A172 (cell line): Measurements from ENCODE around the gene ATOH7. TPM values are rescaled to one million over a fixed set of nuclear protein-coding genes. Genes with fewer than 3 reads are reported as not detected.
"Not testable (repeated sequence)": the region's sequence is repeated elsewhere in the genome, so short reads cannot be mapped to it uniquely, and the experiment has no call there.

ENCODE experiments used
- DNase-seq: peaks from one replicate; pipeline ENCODE4 v3.0.0-alpha.2; 2015; ENCODE audit warnings: low spot score
- total RNA-seq: library from RNA; depleted of rRNA; stranded (reverse); fragments of >200 nt; shearing (Covaris generic); gene quantifications from 2 replicates; pipeline ENCODE4 v1.2.3, GENCODE V29; 2014; rRNA removed

Gene ATOH7
- total RNA-seq: not detected in 2 replicates

DNA sequence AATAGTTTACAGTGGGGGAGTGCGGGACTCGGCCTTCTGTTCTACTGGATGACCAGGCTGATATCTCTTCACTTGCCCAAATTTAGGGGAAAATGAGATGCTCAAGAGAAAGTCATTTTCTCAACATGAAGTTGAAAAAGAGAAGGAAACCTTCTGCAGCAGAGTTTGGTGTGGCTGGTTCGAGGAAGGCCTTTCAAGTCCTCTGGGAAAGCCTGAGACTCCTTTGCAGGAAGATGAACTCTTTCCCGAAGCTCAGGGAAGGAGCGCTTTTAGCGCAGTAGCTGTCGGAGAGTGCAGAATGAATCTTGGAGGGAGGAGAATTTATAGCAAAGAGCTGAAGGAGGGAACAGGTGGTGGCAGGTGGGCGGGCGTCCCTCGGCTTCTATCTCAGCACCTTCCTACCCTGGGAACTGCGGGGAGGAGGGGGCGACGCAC is at the start of gene ATOH7:
Gene ATOH7, minus strand, starts transcription at position 297 of the 435 bp plus-strand sequence. CDS start 436 bp downstream, outside the sequence.
- no peak for DNase-seq

DNA sequence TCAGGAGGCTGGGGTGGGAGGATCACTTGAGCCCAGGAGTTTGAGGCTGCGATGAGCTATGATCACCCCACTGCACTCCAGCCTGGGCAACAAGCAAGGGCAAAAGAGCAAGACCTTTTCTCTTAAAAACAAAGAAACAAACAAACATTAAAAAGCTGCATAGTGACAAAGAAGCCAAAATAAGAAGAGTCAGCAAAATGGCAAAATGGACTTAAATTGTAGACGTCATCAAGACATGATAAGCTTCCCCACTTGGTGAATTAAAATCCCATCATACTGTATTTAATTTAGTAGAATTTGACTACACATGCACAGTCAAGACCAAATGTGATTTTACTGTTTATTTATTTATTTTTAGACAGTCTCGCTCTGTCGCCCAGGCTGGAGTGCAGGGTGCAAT is 48.8 kb upstream of the ATOH7 start:
- no peak for DNase-seq

DNA sequence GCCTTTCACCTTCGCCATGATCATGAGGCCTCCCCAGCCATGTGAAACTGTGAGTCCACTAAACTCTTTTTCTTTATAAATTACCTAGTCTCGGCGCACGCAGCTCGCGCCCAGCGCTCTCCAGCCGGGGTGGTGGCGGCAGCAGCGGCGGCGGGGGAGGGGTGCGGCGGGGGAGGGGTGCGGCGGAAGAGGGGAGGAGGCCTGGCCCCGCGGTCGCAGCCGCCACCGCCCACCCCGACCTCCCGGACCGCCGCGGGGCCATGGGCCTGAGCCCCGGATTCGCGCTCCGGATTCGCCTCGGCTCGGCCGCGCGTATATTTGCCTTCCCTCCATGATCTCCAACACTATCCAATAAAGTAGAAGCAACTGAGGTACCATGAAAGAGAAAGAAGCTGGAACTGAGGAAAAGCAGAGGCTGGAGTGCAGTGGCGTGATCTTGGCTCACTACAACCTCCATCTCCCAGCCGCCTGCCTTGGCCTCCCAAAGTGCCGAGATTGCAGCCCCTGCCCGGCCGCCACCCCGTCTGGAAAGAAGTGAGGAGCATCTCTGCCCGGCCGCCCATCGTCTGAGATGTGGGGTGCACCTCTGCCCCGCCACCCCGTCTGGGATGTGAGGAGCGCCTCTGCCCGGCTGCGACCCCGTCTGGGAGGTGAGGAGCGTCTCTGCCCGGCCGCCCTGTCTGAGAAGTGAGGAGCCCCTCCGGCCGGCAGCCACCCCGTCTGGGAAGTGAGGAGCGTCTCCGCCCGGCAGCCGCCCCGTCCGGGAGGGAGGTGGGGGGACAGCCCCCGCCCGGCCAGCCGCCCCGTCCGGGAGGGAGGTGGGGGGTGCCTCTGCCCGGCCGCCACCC is 47.2 kb upstream of the ATOH7 start:
- not testable (repeated sequence) for DNase-seq

DNA sequence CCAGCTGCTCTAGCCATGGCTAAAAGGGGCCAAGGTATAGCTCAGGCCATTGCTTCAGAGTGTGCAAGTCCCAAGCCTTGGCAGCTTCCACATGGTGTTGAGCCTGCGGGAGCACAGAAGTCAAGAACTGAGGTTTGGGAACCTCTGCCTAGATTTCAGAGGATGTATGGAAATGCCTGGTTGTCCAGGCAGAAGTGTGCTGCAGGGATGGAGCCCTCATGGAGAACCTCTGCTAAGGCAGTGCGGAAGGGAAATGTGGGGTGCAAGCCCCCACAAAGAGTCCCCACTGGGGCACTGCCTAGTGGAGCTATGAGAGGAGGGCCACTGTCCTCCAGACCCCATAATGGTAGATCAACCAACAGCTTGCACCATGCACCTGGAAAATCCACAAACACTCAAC is 45.9 kb upstream of the ATOH7 start:
- not testable (repeated sequence) for DNase-seq

DNA sequence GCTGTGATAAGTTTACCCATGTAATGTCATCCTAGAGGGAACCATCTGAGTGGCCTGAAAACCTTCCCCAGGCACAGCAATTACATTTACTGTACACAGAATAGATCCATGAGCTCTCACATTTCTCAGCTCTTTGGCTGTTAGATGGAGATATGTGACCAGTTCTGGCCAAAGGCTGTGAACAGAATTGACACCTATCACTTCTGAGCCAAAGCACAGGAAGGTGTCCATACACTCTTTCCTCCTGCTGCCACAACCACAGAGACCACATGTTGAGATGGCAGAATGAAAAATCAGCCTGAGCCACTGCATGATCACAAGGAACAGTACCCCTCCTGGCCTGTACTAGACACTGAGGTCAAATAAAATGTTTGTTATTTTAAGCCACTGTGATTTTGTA is 44.3 kb upstream of the ATOH7 start:
- no peak for DNase-seq

DNA sequence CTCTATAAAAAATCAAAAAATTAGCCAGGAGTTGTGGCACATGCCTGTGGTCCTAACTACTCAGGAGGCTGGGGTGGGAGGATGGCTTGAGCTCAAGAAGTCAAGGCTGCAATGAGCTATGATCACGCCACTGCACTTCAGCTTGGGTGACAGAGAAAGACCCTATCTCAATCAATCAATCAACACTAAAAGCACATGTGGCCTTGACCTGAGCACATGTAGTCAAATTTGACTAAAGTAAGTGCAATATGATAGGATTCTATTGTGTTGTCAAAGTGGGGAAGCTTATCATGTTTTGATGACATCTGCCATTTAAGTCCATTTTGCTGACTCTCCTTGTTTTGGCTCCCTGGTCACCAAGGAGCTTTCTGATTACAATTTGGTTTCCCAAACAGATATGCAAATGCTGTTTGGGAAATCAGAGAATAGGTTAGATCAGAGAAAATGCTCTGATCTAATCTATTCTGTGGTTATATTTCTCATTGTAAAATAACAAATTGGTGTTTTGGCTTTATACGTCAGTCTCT is 43.8 kb upstream of the ATOH7 start:
- no peak for DNase-seq

DNA sequence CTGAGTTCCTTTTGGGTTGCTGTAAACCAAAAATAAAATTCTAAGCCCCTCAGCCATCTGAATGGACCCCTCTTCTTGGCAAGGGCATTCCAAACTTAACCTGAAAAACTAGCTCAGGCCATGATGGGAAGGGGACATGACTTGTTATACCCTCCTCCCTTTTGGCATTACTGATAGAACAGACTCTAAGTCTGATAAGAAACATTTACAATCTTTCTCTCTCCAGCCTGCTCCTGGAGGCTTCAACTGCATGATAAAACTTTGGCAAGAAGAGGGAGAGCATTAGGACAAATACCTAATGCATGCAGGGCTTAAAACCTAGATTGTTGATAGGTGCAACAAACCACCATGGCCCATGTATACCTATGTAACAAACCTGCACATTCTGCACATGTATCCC is 40.9 kb upstream of the ATOH7 start:
- DNase-seq: no peak

DNA sequence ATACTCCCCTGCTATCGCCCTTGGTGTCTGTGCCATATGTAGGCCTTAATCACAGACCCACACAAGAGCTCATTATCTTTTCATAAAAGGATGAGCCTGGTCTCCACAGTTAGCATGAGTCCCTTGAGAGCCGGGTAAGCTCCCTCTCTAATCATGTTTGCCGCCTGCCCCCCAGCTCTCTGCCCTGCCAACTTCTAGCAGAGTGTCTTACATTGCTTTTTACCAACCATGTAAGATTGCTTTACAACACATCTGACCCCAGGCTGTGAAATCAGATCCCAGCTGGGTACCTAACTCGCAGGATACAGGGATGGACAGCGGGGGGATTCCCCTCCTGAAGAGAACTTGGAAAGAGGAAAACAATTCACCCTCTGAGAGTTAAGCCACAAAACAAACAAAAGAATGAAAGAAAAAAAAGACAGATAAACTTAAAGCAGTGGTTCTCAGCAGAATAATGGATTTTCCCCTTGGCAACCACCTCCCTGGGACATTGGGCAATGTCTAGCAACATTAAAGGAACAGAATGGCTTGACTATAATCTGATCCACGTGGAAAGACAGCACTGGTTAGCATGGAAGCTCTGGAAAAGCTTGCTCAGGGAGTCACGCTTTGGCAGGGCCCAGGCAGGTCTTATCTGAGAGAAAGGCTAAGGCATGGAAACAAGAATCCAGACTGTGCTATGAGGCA is 39.4 kb upstream of the ATOH7 start:
- peak; percentile 13 for DNase-seq

DNA sequence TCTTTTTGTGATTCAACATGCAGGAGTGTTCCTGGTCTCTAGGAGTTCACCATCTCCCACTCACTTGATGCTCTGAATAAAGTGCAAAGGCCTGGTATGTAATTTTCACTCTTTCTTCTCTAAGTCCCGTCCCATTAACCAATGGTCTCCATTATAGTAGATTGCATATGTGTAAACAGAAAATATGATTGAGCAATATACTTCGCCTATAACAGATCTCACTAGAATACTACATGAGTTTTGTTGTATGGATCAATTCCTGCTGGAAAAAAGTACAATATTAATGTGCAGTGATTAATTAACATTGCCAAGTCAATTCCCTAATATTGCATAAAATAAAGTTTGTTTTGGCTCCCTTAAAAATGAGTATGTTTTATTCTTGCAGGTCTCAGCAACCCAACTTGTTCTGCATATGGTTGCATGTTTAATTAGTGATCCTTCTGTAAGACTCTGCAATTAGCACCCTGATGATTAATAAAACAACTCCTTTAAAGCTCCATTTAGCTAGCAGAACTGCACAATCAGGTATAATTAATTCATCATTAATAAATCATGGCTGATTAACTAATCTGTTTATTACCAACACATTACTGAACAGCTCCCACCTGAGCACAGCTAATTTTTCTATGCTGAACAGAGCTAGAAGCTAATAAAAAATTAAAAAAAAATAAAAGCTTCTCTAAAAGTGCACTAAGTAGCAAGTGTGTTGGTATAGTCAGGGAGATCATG is 37.8 kb upstream of the ATOH7 start:
- no peak for DNase-seq

DNA sequence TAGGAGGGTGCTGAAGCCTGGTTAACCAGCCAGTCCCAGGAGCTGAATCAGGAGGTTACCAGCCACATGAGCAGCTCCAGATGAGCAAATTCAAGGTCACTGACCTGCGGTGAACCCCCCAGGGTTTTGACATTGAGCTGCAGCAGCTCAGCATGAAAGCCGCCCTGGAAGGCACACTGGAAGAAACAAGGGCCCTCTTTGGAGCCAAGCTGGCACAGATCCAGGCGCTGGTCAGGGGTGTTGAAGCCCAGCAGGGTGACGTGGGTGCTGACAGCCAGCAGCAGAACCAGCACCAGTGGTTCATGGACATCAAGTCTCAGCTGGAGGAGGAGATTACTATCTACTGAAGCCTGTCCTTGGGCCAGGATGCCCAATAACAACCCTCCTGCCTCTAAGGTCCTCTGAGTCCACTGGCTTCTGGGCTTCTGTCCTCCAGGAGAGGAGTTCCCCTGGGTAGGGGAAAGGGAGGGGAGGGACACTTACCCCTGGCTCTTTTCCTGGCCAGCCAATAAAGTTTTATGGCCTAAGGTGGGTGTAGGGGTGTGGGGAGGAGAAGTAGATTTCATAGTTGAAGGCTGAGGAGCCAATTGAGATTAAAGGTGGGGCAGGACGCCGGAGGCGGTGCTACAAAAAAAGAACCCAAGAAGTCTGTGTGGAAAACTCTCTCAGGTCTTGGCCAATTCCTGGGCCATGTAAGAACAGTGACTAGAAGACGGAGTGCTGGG is 29.4 kb upstream of the ATOH7 start:
- DNase-seq: no peak

DNA sequence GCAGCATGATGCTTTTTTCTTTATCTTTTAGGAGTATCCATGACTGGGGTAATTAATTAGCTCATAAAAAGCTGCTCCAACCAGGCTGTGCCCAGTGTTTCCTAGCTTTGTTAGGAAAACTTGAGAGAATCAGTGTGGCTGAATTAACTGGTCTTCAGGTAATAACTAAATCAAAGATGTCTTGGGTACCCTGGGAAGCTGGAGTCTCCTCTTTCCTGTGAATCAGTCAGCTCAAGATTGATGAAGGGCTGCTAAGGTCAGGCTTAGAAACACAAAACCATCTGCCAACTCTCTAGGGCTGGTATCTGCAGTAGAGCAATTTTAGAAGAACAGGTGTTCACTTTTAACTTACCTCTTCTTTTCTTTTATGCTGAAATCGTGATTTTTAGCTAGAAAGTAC is 21.4 kb upstream of the ATOH7 start:
- no peak for DNase-seq

DNA sequence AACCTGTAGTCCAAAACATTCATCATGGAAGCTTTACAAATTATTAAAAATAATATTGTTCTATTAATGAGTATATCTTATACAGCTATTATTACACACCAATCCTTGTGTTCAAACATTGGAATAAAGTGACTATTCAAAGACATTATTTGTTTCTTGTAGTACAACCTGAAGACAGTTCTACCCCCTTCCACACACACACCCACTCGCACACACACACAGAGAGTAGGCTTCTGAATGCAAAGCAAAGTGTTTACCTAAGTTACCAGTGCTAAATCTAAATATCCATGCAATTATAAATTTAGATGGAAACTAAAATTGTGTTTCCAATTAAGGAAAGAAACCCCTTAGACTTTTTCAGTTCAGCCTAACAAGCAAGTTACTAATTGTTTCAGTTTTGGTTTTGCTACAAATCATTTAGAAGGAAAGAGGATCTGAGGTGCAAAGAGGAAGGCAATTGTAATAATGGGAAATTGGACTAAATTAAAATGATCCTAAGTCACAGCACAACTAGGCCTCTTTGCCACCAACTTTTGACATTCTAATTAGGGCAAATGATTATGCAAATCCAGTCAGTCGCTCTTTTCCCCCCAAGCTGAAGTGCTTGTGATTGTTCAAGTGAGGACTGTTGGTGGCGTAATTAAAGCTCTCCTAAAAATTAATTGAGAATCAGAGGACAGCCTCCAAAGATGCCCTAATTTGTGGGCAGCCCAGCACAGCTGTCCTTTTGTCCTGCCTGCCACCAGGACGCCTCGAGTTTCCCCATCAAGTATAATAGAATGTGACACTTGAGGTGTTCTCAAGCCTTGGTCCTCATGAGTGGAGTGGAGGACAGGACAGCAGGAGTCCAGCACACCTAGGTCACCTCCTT is 19.9 kb upstream of the ATOH7 start:
- DNase-seq: no peak

DNA sequence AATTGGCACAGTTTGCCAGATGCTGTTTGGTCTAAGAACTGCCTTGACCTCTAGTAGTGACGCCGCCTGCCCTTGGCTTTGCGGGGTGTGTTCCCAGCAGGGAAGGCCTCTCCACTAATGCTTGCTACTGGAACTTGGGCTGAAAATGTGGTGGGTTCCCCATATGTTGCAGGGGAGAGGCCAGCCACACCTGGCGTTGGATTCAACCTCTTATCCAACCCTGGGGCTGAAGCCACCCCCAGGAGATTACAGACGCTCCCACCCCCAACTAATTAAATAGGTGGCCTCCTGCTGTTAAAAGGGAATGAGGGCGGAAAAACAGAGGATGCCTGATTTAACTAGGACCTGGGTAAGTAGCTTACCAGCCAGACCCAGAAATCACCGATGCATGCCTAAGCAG is 19.2 kb upstream of the ATOH7 start:
- DNase-seq: no peak

DNA sequence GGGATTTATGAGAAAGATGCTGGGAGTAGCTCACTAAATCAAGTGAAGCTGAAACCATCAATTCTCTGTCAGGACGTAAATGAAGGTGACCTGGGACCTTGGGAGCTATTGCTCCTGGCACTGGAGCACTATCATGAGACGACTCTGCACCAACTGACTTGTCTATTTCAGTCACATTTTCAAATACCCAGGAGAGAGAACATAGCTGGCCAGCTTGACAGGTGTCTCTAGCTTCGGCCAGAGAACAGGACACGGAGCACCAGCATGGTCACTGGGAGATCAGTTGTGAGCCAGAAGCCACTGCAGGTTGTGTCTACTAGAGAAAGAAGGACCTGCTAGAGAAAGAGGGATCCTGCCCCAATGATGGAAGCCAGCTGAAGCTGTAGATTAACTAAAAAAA is 17.4 kb upstream of the ATOH7 start:
- DNase-seq: no peak

DNA sequence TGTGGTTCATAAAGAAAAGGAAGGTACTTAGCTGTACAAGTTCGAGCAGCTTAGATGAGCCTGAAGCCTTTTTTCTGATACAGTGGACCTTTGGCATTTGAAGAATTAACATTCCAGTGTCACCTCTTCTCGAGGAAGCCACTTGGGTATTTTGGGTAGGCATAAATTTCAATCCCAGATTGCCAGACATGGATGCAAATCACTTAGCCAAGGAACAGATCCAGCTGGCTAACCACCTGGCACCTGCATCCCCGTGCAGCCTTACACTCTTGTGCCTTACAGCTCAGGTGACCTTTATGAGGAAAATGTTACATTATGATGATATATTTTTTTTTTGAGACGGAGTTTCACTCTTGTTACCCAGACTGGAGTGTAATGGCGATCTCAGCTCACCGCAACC is 16.0 kb upstream of the ATOH7 start:
- no peak for DNase-seq

DNA sequence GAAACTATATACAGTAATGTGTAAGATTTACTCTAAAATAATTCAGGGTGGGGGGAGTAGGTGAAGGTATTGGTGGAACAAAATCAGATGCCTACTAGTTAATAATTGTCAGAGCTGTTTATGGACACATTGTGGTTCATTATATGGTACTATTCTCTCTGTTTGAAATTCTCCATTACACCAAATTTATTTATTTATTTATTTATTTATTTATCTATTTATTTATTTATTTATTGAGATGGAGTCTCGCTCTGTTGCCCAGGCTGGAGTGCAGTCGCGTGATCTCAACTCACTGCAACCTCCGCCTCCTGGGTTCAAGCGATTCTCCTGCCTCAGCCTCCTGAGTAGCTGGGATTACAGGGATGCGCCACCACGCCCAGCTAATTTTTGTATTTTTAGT is 14.5 kb upstream of the ATOH7 start:
- not testable (repeated sequence) for DNase-seq

DNA sequence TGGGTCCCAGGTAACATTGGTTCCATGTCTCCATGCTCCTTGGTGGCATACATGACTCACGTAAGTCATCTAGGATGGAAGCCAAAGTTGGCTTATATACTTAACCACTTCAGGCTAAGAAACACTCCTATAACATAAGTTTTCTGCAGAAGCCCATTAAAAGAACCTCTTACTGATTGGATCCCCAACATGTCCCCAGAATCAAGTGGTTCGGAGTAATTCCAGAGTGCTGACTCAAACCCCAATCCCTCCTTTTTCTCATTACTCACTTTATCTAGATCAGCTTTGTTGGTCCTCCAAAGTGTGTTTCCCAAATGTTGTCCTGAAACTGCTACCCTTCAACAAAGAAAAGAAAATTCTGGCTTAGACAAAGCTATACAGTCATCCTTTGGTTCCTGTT is 10.1 kb upstream of the ATOH7 start:
- no peak for DNase-seq

DNA sequence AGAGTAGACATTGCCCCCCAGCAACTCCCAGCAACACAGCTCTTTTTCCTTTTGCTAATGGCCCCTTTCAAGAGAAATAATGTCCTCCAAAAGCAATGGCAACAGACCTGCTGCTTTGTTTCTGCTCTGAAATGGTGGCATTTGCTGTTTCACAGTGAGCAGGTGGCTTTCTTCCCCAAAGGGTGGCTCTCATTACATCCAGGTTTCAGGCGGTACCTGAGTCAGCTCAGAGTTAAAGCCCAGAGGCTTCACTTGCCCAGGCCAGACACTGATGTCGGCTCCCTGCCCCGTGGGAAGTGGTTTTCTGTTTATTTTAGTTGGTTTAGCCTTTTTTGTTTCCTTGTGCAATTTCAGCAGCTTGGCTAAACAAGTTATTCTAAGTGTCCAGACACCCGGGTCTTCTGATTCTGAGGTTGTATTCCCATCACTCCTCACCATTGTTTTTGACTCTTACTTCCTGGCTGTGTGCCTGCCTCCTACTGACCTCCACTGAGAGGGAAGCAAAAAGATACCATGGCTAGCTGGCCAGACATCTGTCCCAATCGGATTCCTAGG is 7.8 kb upstream of the ATOH7 start:
- DNase-seq: no peak

DNA sequence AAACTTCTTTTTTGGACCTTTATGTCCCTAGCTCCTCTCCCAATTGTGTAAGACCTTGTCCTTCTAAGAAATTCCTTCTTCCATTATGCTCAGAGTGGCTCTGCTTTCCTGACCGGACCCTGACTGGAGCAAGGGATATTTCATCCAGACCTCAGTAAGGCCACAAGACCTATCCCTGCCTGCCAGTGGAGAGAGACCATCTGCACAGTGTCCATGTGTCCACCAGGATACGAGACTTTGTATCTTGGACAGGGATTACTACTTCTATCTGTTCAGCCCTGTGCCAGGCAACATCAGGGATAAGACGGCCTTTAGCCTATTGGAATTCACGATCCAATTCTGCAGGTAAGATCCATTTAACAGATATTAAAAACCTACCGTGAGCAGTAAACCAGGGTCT is 7.2 kb upstream of the ATOH7 start:
- DNase-seq: no peak

DNA sequence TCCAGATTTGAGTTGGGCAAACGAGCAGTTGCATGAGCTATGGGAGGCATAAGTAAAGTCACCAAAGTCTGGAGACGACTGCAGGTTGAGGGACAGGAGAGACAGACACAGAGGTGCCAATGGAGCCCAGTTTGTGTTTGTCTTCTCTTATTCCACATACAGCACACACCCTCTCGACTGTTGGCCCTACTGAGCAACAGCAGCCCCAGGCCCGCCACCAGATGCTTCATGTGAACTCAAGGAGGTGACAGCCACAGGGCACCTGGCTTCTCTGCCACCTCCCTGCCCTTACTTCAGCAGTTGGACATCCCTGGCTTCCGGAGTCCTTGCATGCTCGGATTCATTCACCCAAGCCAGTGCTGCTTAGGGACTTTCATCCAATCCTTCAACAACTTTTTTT is 6.5 kb upstream of the ATOH7 start:
- DNase-seq: no peak
